Measurements from ENCODE around the gene KLRK1.
"Not testable (repeated sequence)": the region's sequence is repeated elsewhere in the genome, so short reads cannot be mapped to it uniquely, and the experiment has no call there.

GRCh38 chr12:10367714-10368113 lies 22.1 kb downstream of the KLRK1 start:
- not testable (repeated sequence) for TF ChIP-seq CTCF, POLR2A, POLR2AphosphoS5 (IDR thresholded peaks at IDR 0.05)

All from prostate gland (tissue), 2 donors.